ENCODE data around the gene DTNBP1. TPM values are rescaled to one million over a fixed set of nuclear protein-coding genes. Genes with fewer than 3 reads are reported as not detected.
A peak's percentile ranks its signal among the peaks of the same experiment; 100 is the strongest.

The DTNBP1 gene
- total RNA-seq, 3 donors from 2014 or later: 19.6 to 31.8 (median 25.0) TPM

GRCh38 chr6:15629487-15629886 lies 33.3 kb downstream of the DTNBP1 start:
- ATAC-seq: no peak

GRCh38 chr6:15628499-15629131 lies 34.2 kb downstream of the DTNBP1 start:
- peak; percentile 25 for ATAC-seq
- intact Hi-C loops (cut with DNase I, micrococcal nuclease): loop anchor here in 1 of 2 donors (10.0 kb wide), 1 partner anchor 124 kb away; no protein-coding TSS in a partner anchor
- Histone ChIP-seq H3K36me3 (ENCODE audit: low read depth) (no peaks in the 10 kb centered on the region), H3K4me3 (no peak overlapping the region), H3K9me3 (no peaks in the 10 kb centered on the region), H3K4me1 (ENCODE audit: low read depth) (no peaks in the 10 kb centered on the region)
- TF ChIP-seq CTCF (IDR thresholded peaks at IDR 0.05): no peak
- DNase-seq: peak in 1 of 3 donors; percentile 24

More at GRCh38 chr6:15629487-15629886, 33.3 kb downstream of the DTNBP1 start:
- Histone ChIP-seq H3K4me3 (no peak overlapping the region), H3K36me3 (ENCODE audit: low read depth) (no peaks in the 10 kb centered on the region), H3K9me3 (no peaks in the 10 kb centered on the region), H3K4me1 (ENCODE audit: low read depth) (no peaks in the 10 kb centered on the region)
- no peak for DNase-seq
- intact Hi-C loops (cut with DNase I, micrococcal nuclease): loop anchor here in 1 of 2 donors (10.0 kb wide), 1 partner anchor 125 kb away; no protein-coding TSS in a partner anchor
- no peak for TF ChIP-seq CTCF (IDR thresholded peaks at IDR 0.05)

GRCh38 chr6:15627821-15628220 lies 35.0 kb downstream of the DTNBP1 start:
- Histone ChIP-seq H3K36me3 (ENCODE audit: low read depth) (no peaks in the 10 kb centered on the region), H3K4me1 (ENCODE audit: low read depth) (no peaks in the 10 kb centered on the region), H3K9me3 (no peaks in the 10 kb centered on the region), H3K4me3 (no peak overlapping the region)
- TF ChIP-seq CTCF (IDR thresholded peaks at IDR 0.05): no peak
- DNase-seq: no peak
- intact Hi-C loops (cut with DNase I, micrococcal nuclease): loop anchor here in 1 of 2 donors (10.0 kb wide), 1 partner anchor 123 kb away; no protein-coding TSS in a partner anchor
- no peak for ATAC-seq

GRCh38 chr6:15626878-15627674 lies 35.8 kb downstream of the DTNBP1 start:
- no peak for ATAC-seq
- Histone ChIP-seq H3K36me3 (ENCODE audit: low read depth) (no peaks in the 10 kb centered on the region), H3K4me3 (no peak overlapping the region), H3K9me3 (no peaks in the 10 kb centered on the region), H3K4me1 (ENCODE audit: low read depth) (peaks cover under 1% of the 10 kb centered on the region)
- DNase-seq: no peak
- intact Hi-C loops (cut with DNase I, micrococcal nuclease): loop anchor here in 1 of 2 donors (10.0 kb wide), 1 partner anchor 122 kb away; no protein-coding TSS in a partner anchor
- TF ChIP-seq CTCF (IDR thresholded peaks at IDR 0.05): no peak

GRCh38 chr6:15626160-15626559 lies 36.7 kb downstream of the DTNBP1 start:
- no peak for TF ChIP-seq CTCF (IDR thresholded peaks at IDR 0.05)
- intact Hi-C loops (cut with DNase I, micrococcal nuclease): loop anchor here in 1 of 2 donors (10.0 kb wide), 1 partner anchor 121 kb away; no protein-coding TSS in a partner anchor
- ATAC-seq: no peak
- Histone ChIP-seq H3K36me3 (ENCODE audit: low read depth) (no peaks in the 10 kb centered on the region), H3K4me3 (no peak overlapping the region), H3K4me1 (ENCODE audit: low read depth) (peaks cover 7% of the 10 kb centered on the region), H3K9me3 (no peaks in the 10 kb centered on the region)
- no peak for DNase-seq
